Ecto neural progenitor cell (in vitro differentiated cells): Measurements from ENCODE around the gene NEK6.

Source experiments
- DNase-seq: peaks from one replicate; pipeline ENCODE4 v3.0.0-alpha.2; 2018; ENCODE audit warnings: low spot score

NEK6 gene

GRCh38 chr9:124261736-124262648 is 4.2 kb downstream of the NEK6 start:
- no peak for DNase-seq

- no peak for DNase-seq
Measured at GRCh38 chr9:124262649-124262972, 4.9 kb downstream of the NEK6 start.

GRCh38 chr9:124263213-124263612 is 5.5 kb downstream of the NEK6 start:
- DNase-seq: no peak

GRCh38 chr9:124263800-124264426 is 6.2 kb downstream of the NEK6 start:
- no peak for DNase-seq

- no peak for DNase-seq
Measured at GRCh38 chr9:124264823-124265233, 7.1 kb downstream of the NEK6 start.

GRCh38 chr9:124265551-124265950 is 7.8 kb downstream of the NEK6 start:
- DNase-seq: no peak

GRCh38 chr9:124266139-124266825 is 8.5 kb downstream of the NEK6 start:
- no peak for DNase-seq

GRCh38 chr9:124266826-124267201 is 9.1 kb downstream of the NEK6 start:
- no peak for DNase-seq

GRCh38 chr9:124267271-124267807 is 9.6 kb downstream of the NEK6 start:
- no peak for DNase-seq

GRCh38 chr9:124268248-124268647 is 10.5 kb downstream of the NEK6 start:
- DNase-seq: no peak

- DNase-seq: no peak
Measured at GRCh38 chr9:124268661-124269060, 10.9 kb downstream of the NEK6 start.

GRCh38 chr9:124269556-124269955 is 11.8 kb downstream of the NEK6 start:
- DNase-seq: no peak

- DNase-seq: no peak
Measured at GRCh38 chr9:124270504-124271335, 13.0 kb downstream of the NEK6 start.

- no peak for DNase-seq
Measured at GRCh38 chr9:124271660-124272059, 13.9 kb downstream of the NEK6 start.

GRCh38 chr9:124272118-124272517 is 14.4 kb downstream of the NEK6 start:
- no peak for DNase-seq

- no peak for DNase-seq
Measured at GRCh38 chr9:124272979-124273378, 15.2 kb downstream of the NEK6 start.

GRCh38 chr9:124273427-124274160 is 15.8 kb downstream of the NEK6 start:
- no peak for DNase-seq

GRCh38 chr9:124274226-124274625 is 16.5 kb downstream of the NEK6 start:
- DNase-seq: no peak

GRCh38 chr9:124274738-124275137 is 17.0 kb downstream of the NEK6 start:
- no peak for DNase-seq

- no peak for DNase-seq
Measured at GRCh38 chr9:124277420-124277819, 19.7 kb downstream of the NEK6 start.

- DNase-seq: no peak
Measured at GRCh38 chr9:124278054-124278540, 20.3 kb downstream of the NEK6 start.
